Brain microvascular endothelial cell (primary cell): ENCODE measurements around the gene ITPK1.

Source experiments
- DNase-seq: peaks from one replicate; pipeline ENCODE4 v3.0.0-alpha.2; 2020
- H3K27ac ChIP-seq: fragments of 250-450 bp; sonication (Bioruptor Pico); 2 replicates; pipeline ENCODE4 v1.5.1; 2020; ENCODE audit warnings: mild to moderate bottlenecking, moderate library complexity
- H3K27me3 ChIP-seq: fragments of 250-450 bp; sonication (Bioruptor Pico); replicated peaks from 2 replicates; pipeline ENCODE4 v1.5.1; 2020; ENCODE audit warnings: mild to moderate bottlenecking
- H3K36me3 ChIP-seq: fragments of 250-450 bp; sonication (Bioruptor Pico); replicated peaks from 2 replicates; pipeline ENCODE4 v1.5.1; 2020; ENCODE audit warnings: mild to moderate bottlenecking
- H3K4me3 ChIP-seq: 2 replicates; pipeline ENCODE4 v1.5.1; 2011; ENCODE audit warnings: low read depth, mild to moderate bottlenecking, control low read depth, low read length, moderate library complexity
- in situ Hi-C: cut with HindIII; loops from 2 replicates; pipeline ENCODE4 v1.10.0; 2017; ENCODE audit warnings: low sequenced_read_pairs, low pct_ligation_motif_present
- TF ChIP-seq, protein P1 (sequence below): IDR thresholded peaks from 2 replicates; pipeline ENCODE4 v1.5.1; 2011; ENCODE audit warnings: low read depth, mild to moderate bottlenecking, moderate library complexity, low read length, control low read depth, inconsistent platforms; ENCODE audit errors: missing control alignments

The ITPK1 gene

DNA sequence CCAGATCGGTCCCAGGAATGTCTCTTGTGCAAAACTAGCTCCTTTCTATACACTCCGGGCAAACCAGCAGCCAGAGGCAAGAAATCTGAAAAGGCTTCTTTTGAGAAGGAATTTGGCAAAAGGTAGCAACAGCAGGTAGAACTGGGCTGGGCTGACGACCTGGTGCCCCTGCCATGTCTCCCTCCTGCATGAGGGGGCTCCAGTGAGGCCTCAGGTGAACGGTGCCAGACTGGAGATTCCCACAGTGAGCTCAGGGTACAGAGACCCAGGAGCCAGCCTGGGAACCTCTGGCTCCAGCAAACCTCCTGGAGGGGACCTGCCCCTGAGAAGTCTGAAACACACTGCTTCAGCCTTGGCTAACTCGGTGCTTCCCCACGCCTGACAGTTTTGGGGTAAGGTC, 10.8 kb downstream of the ITPK1 start:
- no peak for DNase-seq
- no peaks in the 10 kb centered on the region for H3K27me3 ChIP-seq
- TF ChIP-seq, protein P1, sequence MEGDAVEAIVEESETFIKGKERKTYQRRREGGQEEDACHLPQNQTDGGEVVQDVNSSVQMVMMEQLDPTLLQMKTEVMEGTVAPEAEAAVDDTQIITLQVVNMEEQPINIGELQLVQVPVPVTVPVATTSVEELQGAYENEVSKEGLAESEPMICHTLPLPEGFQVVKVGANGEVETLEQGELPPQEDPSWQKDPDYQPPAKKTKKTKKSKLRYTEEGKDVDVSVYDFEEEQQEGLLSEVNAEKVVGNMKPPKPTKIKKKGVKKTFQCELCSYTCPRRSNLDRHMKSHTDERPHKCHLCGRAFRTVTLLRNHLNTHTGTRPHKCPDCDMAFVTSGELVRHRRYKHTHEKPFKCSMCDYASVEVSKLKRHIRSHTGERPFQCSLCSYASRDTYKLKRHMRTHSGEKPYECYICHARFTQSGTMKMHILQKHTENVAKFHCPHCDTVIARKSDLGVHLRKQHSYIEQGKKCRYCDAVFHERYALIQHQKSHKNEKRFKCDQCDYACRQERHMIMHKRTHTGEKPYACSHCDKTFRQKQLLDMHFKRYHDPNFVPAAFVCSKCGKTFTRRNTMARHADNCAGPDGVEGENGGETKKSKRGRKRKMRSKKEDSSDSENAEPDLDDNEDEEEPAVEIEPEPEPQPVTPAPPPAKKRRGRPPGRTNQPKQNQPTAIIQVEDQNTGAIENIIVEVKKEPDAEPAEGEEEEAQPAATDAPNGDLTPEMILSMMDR, result peak; percentile 13
- no peaks in the 10 kb centered on the region for H3K36me3 ChIP-seq
- no peak overlapping the region for H3K4me3 ChIP-seq
- in situ Hi-C loops, result no loop called here
- no peak overlapping the region for H3K27ac ChIP-seq

DNA sequence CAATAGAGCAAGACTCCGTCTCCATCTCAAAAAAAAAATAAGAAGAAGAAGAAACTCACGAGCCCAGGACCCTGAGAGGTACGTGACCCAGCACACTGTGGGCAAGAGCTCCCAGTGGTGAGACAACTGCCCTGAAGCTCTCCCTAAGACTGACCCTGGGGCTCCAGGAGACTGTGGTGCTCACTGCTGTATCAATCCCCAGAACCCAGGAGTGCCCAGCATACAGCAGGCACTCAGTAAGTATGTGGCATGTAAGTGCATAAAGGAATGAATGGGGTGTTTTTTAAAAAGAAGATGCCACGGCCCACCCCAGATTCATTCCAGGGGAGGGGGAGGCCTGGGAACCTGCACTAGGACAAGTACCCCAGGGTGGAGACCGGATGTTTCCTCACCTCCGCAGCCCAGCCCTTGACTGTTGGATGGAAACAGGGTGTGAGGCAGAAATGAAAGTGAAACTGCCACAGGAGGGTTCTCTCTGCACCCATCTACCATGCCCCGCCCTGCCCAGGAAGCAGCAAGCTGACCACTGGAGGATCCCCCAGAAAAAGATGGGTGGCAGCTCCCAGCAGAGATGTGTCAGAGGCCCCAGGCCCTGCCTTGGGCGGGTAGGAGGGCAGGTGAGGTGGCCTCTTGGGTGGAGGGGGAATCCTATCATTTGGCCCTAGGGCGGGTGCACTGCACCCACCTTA, 12.2 kb downstream of the ITPK1 start:
- H3K4me3 ChIP-seq, result no peak overlapping the region
- H3K27me3 ChIP-seq, result no peaks in the 10 kb centered on the region
- H3K27ac ChIP-seq, result no peak overlapping the region
- H3K36me3 ChIP-seq, result no peaks in the 10 kb centered on the region
- in situ Hi-C loops, result no loop called here
- no peak for DNase-seq
- TF ChIP-seq, protein P1, result no peak

DNA sequence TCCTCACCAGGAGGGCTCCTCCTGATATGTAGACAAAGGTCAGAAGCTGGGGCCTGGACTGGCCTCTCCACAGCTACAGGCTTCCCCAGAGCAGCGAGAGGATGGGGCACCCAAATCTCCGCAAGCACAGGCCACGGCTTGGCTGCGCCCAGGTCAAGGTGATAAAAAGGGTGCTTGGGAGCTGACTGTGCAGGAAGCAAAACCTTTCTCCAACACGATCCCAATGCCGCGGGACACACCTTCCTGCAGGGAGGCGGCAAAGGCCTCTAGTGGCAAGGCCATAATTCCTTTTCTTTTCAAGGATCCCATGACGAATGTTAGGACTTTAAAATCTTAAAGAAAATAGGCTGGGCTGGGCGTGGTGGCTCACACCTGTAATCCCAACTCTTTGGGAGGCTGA, 13.6 kb downstream of the ITPK1 start:
- DNase-seq, result no peak
- no peak overlapping the region for H3K4me3 ChIP-seq
- in situ Hi-C loops, result no loop called here
- H3K36me3 ChIP-seq, result no peaks in the 10 kb centered on the region
- H3K27ac ChIP-seq, result no peak overlapping the region
- H3K27me3 ChIP-seq, result no peaks in the 10 kb centered on the region
- TF ChIP-seq, protein P1, result no peak

DNA sequence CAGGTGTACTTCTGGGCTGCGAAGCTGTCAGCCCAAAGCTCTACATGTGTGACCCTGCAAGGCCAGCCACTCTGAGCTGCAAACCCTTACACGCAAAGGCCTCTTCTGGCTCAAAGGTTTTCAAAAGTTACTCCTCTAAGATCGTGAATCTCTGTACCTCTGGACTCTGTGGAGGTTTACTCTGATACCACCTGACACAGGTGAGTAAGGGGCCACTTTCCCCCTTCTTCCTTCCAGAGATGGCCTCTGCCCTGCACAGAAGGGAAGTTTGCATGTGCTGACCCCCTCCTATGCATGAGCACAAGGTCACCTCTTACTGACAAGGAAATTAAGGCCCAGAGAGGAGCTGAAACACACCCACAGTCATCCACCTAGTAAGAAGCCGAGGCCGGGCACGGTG, 14.5 kb downstream of the ITPK1 start:
- no peaks in the 10 kb centered on the region for H3K27me3 ChIP-seq
- TF ChIP-seq, protein P1, result no peak
- no peak for DNase-seq
- in situ Hi-C loops, result no loop called here
- H3K36me3 ChIP-seq, result no peaks in the 10 kb centered on the region
- no peak overlapping the region for H3K27ac ChIP-seq
- H3K4me3 ChIP-seq, result no peak overlapping the region

DNA sequence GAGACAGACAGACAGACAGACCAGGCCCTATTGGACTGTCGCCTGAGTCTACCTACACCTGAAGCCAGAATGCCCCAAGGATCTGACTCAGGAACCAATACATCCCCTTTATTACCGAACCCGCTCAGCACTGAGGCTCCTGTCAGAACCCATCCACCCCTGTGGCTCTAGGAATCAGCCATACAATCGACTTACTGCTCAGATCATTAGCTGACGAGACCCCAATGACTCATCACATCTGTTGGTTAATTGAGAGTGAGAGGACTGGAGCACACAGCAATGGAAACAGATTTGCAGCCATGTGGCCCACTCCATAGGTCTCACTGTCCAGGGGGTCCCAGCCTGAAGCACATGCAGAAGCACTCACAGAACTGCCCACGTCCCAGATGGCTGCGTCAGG, 15.2 kb downstream of the ITPK1 start:
- no peak for DNase-seq
- in situ Hi-C loops, result no loop called here
- Histone ChIP-seq H3K27ac (no peak overlapping the region), H3K36me3 (no peaks in the 10 kb centered on the region), H3K4me3 (no peak overlapping the region), H3K27me3 (no peaks in the 10 kb centered on the region)
- TF ChIP-seq, protein P1, result no peak

DNA sequence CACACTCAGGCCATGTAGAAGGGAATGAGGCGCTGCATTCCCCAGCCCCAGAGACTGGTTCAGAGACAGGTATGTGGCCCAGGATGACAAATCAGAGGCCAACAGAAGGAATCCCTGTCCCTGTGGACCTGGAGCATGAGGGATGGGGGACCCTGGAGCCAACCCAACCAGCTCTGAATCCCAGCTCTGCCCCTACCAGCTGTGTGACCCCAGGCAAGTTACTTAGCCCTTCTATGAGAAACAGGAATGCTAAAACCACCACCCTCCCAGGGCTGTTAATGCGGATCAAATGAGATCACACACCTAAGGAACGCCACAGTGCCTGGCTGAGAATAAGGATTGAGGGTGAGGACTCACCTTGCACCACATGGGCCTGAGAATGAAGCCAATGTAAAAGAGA, 15.6 kb downstream of the ITPK1 start:
- no peak for DNase-seq
- H3K27ac ChIP-seq, result no peak overlapping the region
- in situ Hi-C loops, result no loop called here

More for the DNA sequence above, 15.6 kb downstream of the ITPK1 start:
- Histone ChIP-seq H3K36me3 (no peaks in the 10 kb centered on the region), H3K4me3 (no peak overlapping the region), H3K27me3 (no peaks in the 10 kb centered on the region)
- TF ChIP-seq, protein P1, result no peak
